HCT116 (cell line): Measurements from ENCODE around the gene TLCD2. TPM values are rescaled to one million over a fixed set of nuclear protein-coding genes. Genes with fewer than 3 reads are reported as not detected.
A peak's percentile ranks its signal among the peaks of the same experiment; 100 is the strongest.

Source experiments
- ATAC-seq: fragments of 200-7000 bp; cut with Tn5 transposase; 2 replicates; pipeline ENCODE4 v1.9.1; 2020; ENCODE audit warnings: mild to moderate bottlenecking, moderate library complexity
- BruUV-seq: library from RNA; stranded (reverse); fragments of 400-500 nt; replicated peaks from 2 replicates; lab custom pipeline; 2021; lab: Mats Ljungman, UMichigan
- CTCF ChIA-PET: fragments of 300-600 bp; sonication (Branson Sonifier 250); formaldehyde crosslinking; loops from one replicate; lab custom pipeline; 2021; ENCODE audit warnings: antibody characterized with exemption; lab: Charles Lee
- POLR2A ChIA-PET: fragments of 300-600, 350-600 bp; sonication (Branson Sonifier 250); formaldehyde crosslinking; loops from one replicate; lab custom pipeline; 2021; ENCODE audit warnings: antibody characterized with exemption; lab: Charles Lee
- RAD21 ChIA-PET, 2 experiments: fragments of 300-600 bp; sonication (Branson Sonifier 250); formaldehyde crosslinking; loops; one replicate each; lab custom pipeline; 2023; ENCODE audit warnings: low total read pairs in 2 of 2; ENCODE audit not compliant: uncharacterized antibody in 2 of 2, unreplicated experiment in 2 of 2, low non-redundant PET in 1 of 2; lab: Charles Lee
- DNase-seq: peaks from one replicate; pipeline ENCODE4 v3.0.0-alpha.2; 2010; ENCODE audit warnings: low read depth, low spot score
- H2AFZ ChIP-seq: fragments of 200-600 bp; shearing (Covaris generic), sonication (generic); 2 replicates; pipeline ENCODE4 v1.6.1; 2017; ENCODE audit warnings: low read depth, mixed run types, mixed read lengths, antibody characterized with exemption, low read length; ENCODE audit not compliant: poor library complexity, severe bottlenecking
- H3K27ac ChIP-seq: 2 replicates; pipeline ENCODE4 v1.5.1; 2012; ENCODE audit warnings: low read depth, low read length
- H3K27me3 ChIP-seq: fragments of 200-600 bp; sonication (generic); 2 replicates; pipeline ENCODE4 v1.6.1; 2016; ENCODE audit warnings: mixed run types, low read length, mixed read lengths; ENCODE audit not compliant: insufficient read depth
- H3K36me3 ChIP-seq, 2 experiments: fragments of 200-500 bp in 1 of 2; fragments of 200-600 bp in 1 of 2; sonication (Bioruptor generic) in 1 of 2; sonication (generic) in 1 of 2; 2 replicates each; pipeline versions ENCODE4 v1.5.1 to v1.6.1; 2014 to 2016; ENCODE audit warnings: low read length in 2 of 2, inconsistent platforms in 1 of 2, mixed read lengths in 1 of 2, mixed run types in 1 of 2; ENCODE audit not compliant: insufficient read depth in 2 of 2, control insufficient read depth in 1 of 2
- H3K4me1 ChIP-seq, 2 experiments: fragments of 200-600 bp in 1 of 2; sonication (generic) in 1 of 2; 2 replicates each; pipeline versions ENCODE4 v1.5.1 to v1.6.1; 2012 to 2017; ENCODE audit warnings: low read length in 2 of 2, inconsistent platforms in 1 of 2, mild to moderate bottlenecking in 1 of 2, mixed read lengths in 1 of 2, mixed run types in 1 of 2, moderate library complexity in 1 of 2; ENCODE audit not compliant: insufficient read depth in 2 of 2, control insufficient read depth in 1 of 2
- H3K4me2 ChIP-seq: fragments of 200-600 bp; sonication (generic); 2 replicates; pipeline ENCODE4 v1.6.1; 2017; ENCODE audit warnings: mixed run types, low read length, mixed read lengths
- H3K4me3 ChIP-seq, 2 experiments: fragments of 200-600 bp in 1 of 2; sonication (generic) in 1 of 2; replicated peaks in 1 of 2; 2 replicates each; pipeline ENCODE4 v1.5.1; 2011 to 2016; ENCODE audit warnings: low read length in 2 of 2, control low read depth in 1 of 2, low read depth in 1 of 2, mild to moderate bottlenecking in 1 of 2, mixed read lengths in 1 of 2, mixed run types in 1 of 2
- H3K79me2 ChIP-seq: fragments of 200-600 bp; sonication (generic); 2 replicates; pipeline ENCODE4 v1.6.1; 2017; ENCODE audit warnings: mild to moderate bottlenecking, mixed run types, low read length, moderate library complexity, mixed read lengths; ENCODE audit not compliant: insufficient read depth
- H3K9ac ChIP-seq: fragments of 200-600 bp; sonication (generic); 2 replicates; pipeline ENCODE4 v1.6.1; 2016; ENCODE audit warnings: low read length, mixed read lengths
- H3K9me2 ChIP-seq: fragments of 200-600 bp; sonication (generic), shearing (Covaris generic); 2 replicates; pipeline ENCODE4 v1.6.1; 2017; ENCODE audit warnings: mixed run types, mild to moderate bottlenecking, moderate library complexity; ENCODE audit not compliant: insufficient read depth
- H3K9me3 ChIP-seq, 2 experiments: fragments of 200-500 bp in 1 of 2; fragments of 200-600 bp in 1 of 2; sonication (Bioruptor generic) in 1 of 2; sonication (generic) in 1 of 2; 2 replicates each; pipeline ENCODE4 v1.6.1; 2014 to 2017; ENCODE audit warnings: low read length in 2 of 2, mixed read lengths in 2 of 2, inconsistent platforms in 1 of 2, low read depth in 1 of 2, mild to moderate bottlenecking in 1 of 2, mixed run types in 1 of 2, moderate library complexity in 1 of 2; ENCODE audit not compliant: control insufficient read depth in 1 of 2, insufficient read depth in 1 of 2
- H4K20me1 ChIP-seq: fragments of 200-600 bp; sonication (generic), shearing (Covaris generic); 2 replicates; pipeline ENCODE4 v1.6.1; 2017; ENCODE audit warnings: mixed run types, mild to moderate bottlenecking, moderate library complexity; ENCODE audit not compliant: insufficient read depth
- EZH2phosphoT487 ChIP-seq: fragments of 200-600 bp; IDR thresholded peaks from 2 replicates; pipeline ENCODE4 v1.6.1; 2018; ENCODE audit warnings: antibody characterized with exemption, borderline replicate concordance
- FOSL1 ChIP-seq: IDR thresholded peaks from 2 replicates; pipeline ENCODE4 v1.6.1; 2012; ENCODE audit warnings: low read depth
- POLR2A ChIP-seq: IDR thresholded peaks from 2 replicates; pipeline ENCODE4 v1.7.0; 2011; ENCODE audit warnings: borderline replicate concordance; ENCODE audit not compliant: insufficient read depth, insufficient read length; ENCODE audit errors: extremely low read depth
- POLR2AphosphoS5 ChIP-seq: IDR thresholded peaks from 2 replicates; pipeline ENCODE4 v1.6.1; 2011; ENCODE audit warnings: mild to moderate bottlenecking, low read depth, low read length, moderate library complexity
- RAD21 ChIP-seq: IDR thresholded peaks from 2 replicates; pipeline ENCODE4 v1.6.1; 2012; ENCODE audit warnings: low read depth, mild to moderate bottlenecking
- SIN3A ChIP-seq: IDR thresholded peaks from 2 replicates; pipeline ENCODE4 v1.6.1; 2012; ENCODE audit warnings: low read depth
- SP1 ChIP-seq: IDR thresholded peaks from 2 replicates; pipeline ENCODE4 v1.6.1; 2012; ENCODE audit warnings: low read depth
- TCF7L2 ChIP-seq: IDR thresholded peaks from 2 replicates; pipeline ENCODE4 v1.7.0; 2011; ENCODE audit warnings: borderline replicate concordance, inconsistent platforms; ENCODE audit not compliant: insufficient read depth, insufficient read length; ENCODE audit errors: extremely low read depth
- YY1 ChIP-seq: IDR thresholded peaks from 2 replicates; pipeline ENCODE4 v1.6.1; 2011; ENCODE audit warnings: low read length, low read depth, moderate library complexity, mild to moderate bottlenecking; ENCODE audit not compliant: insufficient replicate concordance; ENCODE audit errors: extremely low read depth
- ZFX ChIP-seq: fragments of 450-650 bp; IDR thresholded peaks from 2 replicates; pipeline ENCODE4 v1.6.1; 2017
- intact Hi-C: fragments of 100-400 bp; cut with micrococcal nuclease; formaldehyde crosslinking; loops from 2 replicates; pipeline ENCODE4 v1.10.0; 2022
- total RNA-seq: library from RNA; stranded (reverse); gene quantifications from one replicate; pipeline ENCODE4 v1.2.1, GENCODE V29; 2021; ENCODE audit not compliant: unreplicated experiment
- TF ChIP-seq, protein P1 (sequence below): IDR thresholded peaks from 2 replicates; pipeline ENCODE4 v1.6.1; 2012
- TF ChIP-seq, protein P2 (sequence below): IDR thresholded peaks from 2 replicates; pipeline ENCODE4 v1.6.1; 2012

The TLCD2 gene
- total RNA-seq, 1 experiment from 2014 or later, result 1.8 TPM

DNA sequence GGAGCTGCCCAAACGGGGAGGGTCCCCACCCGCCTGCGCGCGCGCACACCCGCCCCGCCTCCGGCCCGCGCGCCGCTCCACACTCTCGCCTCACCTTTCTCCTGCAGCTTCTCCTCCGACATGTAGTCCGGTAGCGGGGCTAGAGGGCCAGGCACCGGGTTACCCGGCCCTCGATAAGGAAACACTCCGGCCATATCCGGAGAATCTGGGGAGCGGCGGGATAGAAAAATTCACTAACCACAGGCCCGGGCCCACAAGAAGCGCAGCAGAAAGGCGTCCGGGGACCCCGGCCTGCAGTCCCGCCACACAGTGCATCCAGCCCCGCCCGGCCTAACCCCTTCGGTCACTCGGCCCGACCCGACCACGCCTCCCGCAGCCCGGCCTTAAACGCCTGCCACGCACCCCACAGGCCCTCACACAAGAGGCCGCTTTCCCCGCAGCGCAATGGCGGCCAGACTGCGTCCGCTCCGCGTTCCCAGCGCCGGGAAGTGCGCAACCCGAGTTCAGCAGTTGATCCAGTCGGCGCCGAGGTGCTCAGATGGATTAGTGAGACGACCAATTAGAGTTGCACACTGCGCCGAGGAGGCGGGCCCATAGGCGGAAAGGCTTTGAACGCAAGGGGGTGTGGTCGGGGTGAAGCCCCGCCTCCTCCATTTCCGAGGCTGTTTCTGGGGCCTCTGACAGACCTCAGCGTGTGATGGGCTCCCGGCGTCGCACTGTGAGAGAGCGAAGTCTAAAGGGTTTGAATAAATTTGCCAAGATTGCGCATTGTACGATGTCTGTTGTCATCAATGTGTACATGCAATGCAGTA lies 25.6 kb downstream of the TLCD2 start, which contains the start of gene PRPF8:
Gene PRPF8 (minus strand): TSS at position 490 of the 812 bp plus-strand sequence. CDS start 296 bp downstream, at position 194.
- peak within 1 kb of the TSS; percentile 83 to 85 for H3K4me3 ChIP-seq
- no peak within 1 kb of the TSS for H2AFZ ChIP-seq
- H3K27me3 ChIP-seq, result no peaks in the 10 kb centered on the region
- intact Hi-C loops, result loop anchor here (2.0 kb wide), 1 partner anchor 32 kb away; no protein-coding TSS in a partner anchor
- H3K9ac ChIP-seq, result peak within 1 kb of the TSS; percentile 75
- TF ChIP-seq SIN3A (peak; percentile 74; the same call in 1 of the 2 replicates), ZFX (peak; percentile 96), FOSL1 (no peak), RAD21 (no peak), POLR2AphosphoS5 (peak; percentile 95), TCF7L2 (peak; percentile 97), POLR2A (peak; percentile 66), YY1 (peak; percentile 95), EZH2phosphoT487 (no peak), SP1 (peak; percentile 96)
- TF ChIP-seq, protein P1, sequence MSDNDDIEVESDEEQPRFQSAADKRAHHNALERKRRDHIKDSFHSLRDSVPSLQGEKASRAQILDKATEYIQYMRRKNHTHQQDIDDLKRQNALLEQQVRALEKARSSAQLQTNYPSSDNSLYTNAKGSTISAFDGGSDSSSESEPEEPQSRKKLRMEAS, result peak; percentile 73
- TF ChIP-seq, protein P2, sequence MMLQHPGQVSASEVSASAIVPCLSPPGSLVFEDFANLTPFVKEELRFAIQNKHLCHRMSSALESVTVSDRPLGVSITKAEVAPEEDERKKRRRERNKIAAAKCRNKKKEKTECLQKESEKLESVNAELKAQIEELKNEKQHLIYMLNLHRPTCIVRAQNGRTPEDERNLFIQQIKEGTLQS, result no peak
- peak within 1 kb of the TSS; percentile 90 for H3K27ac ChIP-seq
- ChIA-PET CTCF (interaction anchor here (1.2 to 1.3 kb wide), 2 partner anchors 15 to 36 kb away, joined by 4 to 6 read pairs; no protein-coding TSS in a partner anchor), POLR2A (interaction anchor here (0.8 to 0.9 kb wide), 2 partner anchors 30 to 31 kb away, joined by 3 to 6 read pairs; no protein-coding TSS in a partner anchor), RAD21 (interaction anchor here in 1 of 2 experiments (1.2 kb wide), 1 partner anchor 32 kb away, joined by 4 read pairs; no protein-coding TSS in a partner anchor)
- peaks cover 8% of the 10 kb centered on the region; the same call in 1 of the 2 replicates for H4K20me1 ChIP-seq
- no peaks in the 10 kb centered on the region for H3K9me2 ChIP-seq
- no peaks in the 10 kb centered on the region for H3K9me3 ChIP-seq
- ATAC-seq (peak; percentile 98), DNase-seq (peak; percentile 92)
- H3K36me3 ChIP-seq, result peaks cover 28 to 39% of the 10 kb centered on the region in 2 experiments
- peak within 1 kb of the TSS; percentile 96 for H3K4me2 ChIP-seq
- H3K79me2 ChIP-seq, result peaks cover 49% of the 10 kb centered on the region
- H3K4me1 ChIP-seq, result peaks cover 16 to 27% of the 10 kb centered on the region in 2 experiments
- no TSS peak for BruUV-seq
